ENCODE data around the gene TAS2R3. TPM values are rescaled to one million over a fixed set of nuclear protein-coding genes. Genes with fewer than 3 reads are reported as not detected.

TAS2R3 gene
- total RNA-seq, 4 donors from 2014 or later = 0.62 to 4.2 (median 1.5) TPM; not detected in 1

DNA sequence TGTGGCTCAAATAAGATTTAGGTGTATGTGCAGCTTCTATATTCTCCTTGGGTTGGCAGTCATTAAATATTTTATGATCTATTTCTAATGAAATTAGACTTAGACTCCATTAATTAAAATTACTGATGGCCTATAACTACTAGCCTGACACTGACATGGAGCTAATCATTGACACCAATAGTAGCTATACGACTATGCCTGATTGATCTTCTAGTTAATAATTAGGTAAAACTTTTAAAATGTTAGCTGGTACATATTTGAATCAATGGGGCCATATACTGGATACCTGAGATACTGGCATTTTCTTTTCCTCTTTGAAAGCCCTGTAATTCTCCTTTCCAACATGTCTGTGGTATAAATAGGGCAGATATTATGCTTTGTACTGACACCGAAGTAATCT is 41.4 kb upstream of the TAS2R3 start:
- WGBS, 2 donors (ENCODE audit: low coverage in 1 of 2) = 91 to 100% methylated on average over 1 to 2 of the region's 2 CpGs
- no peak overlapping the region for H3K27ac ChIP-seq
- no peak for TF ChIP-seq POLR2AphosphoS5 (IDR thresholded peaks at IDR 0.05)
- no peaks in the 10 kb centered on the region for H3K4me1 ChIP-seq
- no peak overlapping the region for H3K4me3 ChIP-seq
- H3K27me3 ChIP-seq = no peaks in the 10 kb centered on the region
- H3K9me3 ChIP-seq = no peaks in the 10 kb centered on the region
- no peaks in the 10 kb centered on the region for H3K36me3 ChIP-seq
- ATAC-seq = no peak

DNA sequence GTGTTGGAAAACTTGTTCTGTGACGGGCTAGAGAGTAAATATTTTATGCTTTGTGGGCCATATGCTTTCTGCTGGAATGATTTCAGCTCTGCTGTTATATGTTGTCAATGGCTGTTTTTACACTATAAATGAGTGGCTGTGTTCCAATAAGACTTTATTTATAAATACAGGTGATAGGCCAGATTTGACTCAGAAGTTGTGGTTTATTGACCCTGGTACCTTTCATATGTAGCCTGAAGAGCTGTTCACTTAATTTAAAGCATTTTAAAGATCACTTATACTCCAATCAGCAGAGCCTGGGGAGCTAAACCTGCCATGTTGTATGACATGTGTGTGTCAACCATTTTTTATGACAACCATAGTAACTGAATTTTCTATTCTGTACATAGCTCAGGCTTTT is 34.9 kb upstream of the TAS2R3 start:
- TF ChIP-seq, protein P1, sequence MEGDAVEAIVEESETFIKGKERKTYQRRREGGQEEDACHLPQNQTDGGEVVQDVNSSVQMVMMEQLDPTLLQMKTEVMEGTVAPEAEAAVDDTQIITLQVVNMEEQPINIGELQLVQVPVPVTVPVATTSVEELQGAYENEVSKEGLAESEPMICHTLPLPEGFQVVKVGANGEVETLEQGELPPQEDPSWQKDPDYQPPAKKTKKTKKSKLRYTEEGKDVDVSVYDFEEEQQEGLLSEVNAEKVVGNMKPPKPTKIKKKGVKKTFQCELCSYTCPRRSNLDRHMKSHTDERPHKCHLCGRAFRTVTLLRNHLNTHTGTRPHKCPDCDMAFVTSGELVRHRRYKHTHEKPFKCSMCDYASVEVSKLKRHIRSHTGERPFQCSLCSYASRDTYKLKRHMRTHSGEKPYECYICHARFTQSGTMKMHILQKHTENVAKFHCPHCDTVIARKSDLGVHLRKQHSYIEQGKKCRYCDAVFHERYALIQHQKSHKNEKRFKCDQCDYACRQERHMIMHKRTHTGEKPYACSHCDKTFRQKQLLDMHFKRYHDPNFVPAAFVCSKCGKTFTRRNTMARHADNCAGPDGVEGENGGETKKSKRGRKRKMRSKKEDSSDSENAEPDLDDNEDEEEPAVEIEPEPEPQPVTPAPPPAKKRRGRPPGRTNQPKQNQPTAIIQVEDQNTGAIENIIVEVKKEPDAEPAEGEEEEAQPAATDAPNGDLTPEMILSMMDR (IDR thresholded peaks at IDR 0.05) = no peak
- no peak for TF ChIP-seq EP300 (IDR thresholded peaks at IDR 0.05)
- TF ChIP-seq POLR2A (IDR thresholded peaks at IDR 0.05) = no peak
- TF ChIP-seq POLR2AphosphoS5 (IDR thresholded peaks at IDR 0.05) = no peak
- Histone ChIP-seq H3K27ac (no peak overlapping the region), H3K9me3 (no peaks in the 10 kb centered on the region), H3K4me3 (no peak overlapping the region), H3K27me3 (no peaks in the 10 kb centered on the region), H3K36me3 (no peaks in the 10 kb centered on the region), H3K4me1 (no peaks in the 10 kb centered on the region)
- ATAC-seq = no peak
- WGBS, 2 donors (ENCODE audit: low coverage in 1 of 2) = 100% methylated on average over 1 of the region's 1 CpG

DNA sequence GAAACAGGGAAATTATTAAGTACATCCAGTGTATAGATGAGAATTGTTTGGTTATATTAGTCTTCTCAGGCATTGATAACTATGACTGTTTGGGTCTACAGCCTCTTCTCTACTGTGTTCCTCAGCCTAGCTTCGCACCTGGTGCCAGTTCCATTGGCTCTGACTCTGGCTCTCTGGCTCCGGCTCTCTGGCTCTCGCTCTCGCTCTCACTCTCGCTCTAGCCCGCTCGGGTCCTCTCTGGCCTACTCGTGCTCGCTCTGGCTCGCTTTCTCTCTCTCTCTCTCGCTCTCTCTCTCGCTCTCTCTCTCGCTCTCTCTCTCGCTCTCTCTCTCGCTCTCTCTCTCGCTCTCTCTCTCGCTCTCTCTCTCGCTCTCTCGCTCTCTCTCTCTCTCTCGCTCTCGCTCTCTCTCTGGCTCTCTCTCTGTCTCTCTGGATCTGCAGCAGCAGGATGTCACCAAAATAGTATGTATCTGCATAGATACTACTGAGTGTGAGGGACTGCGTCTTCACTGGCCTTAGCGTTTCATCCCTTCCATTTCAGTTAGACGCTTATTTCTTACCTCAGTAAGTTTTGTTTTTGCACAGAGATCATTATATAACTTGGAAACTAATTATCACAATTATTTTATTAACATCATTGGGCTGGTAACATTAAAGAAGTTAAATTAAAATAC is 32.3 kb upstream of the TAS2R3 start:
- WGBS, 2 donors (ENCODE audit: low coverage in 1 of 2) = 64 to 68% methylated on average over 8 to 17 of the region's 24 CpGs
- no peak overlapping the region for H3K27ac ChIP-seq
- H3K4me3 ChIP-seq = no peak overlapping the region
- no peaks in the 10 kb centered on the region for H3K4me1 ChIP-seq
- TF ChIP-seq POLR2AphosphoS5 (IDR thresholded peaks at IDR 0.05) (no peak), POLR2A (IDR thresholded peaks at IDR 0.05) (no peak), EP300 (IDR thresholded peaks at IDR 0.05) (no peak)
- TF ChIP-seq, protein P1 (IDR thresholded peaks at IDR 0.05) = no peak
- no peaks in the 10 kb centered on the region for H3K27me3 ChIP-seq
- H3K9me3 ChIP-seq = no peaks in the 10 kb centered on the region
- ATAC-seq = no peak
- H3K36me3 ChIP-seq = no peaks in the 10 kb centered on the region

DNA sequence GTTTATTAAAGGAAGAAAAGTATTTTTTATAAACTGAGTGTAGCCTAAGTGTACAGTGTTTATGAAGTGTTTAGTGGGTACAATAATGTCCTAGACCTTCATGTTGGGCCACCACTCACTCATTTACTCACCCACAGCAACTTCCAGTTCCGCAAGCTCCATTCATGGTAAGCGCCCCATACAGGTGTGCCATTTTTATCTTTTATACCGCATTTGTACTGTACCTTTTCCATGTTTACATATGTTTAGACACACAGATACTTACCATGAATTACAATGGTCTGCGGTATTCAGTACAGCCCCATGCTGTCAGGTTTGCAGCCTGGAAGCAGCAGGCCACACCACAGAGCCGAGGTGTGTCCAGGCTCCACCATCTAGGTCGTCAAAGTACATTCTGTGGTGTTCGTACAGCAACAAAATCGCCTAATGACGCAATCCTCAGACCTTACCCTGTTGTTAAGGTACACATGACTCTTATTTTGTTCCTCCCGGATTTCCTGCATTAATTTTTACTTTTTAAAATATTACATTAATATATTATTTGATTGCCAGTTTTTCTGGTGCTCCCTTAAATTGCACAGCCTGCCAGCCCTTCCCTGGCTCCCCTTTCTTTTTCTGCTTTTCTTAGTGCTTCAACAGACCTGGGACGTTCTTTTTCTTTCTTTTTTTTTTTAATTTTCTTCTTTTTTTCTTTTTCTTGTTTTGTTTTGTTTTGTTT is 26.6 kb upstream of the TAS2R3 start:
- WGBS, 2 donors (ENCODE audit: low coverage in 1 of 2) = 73 to 81% methylated on average over 8 to 11 of the region's 11 CpGs

DNA sequence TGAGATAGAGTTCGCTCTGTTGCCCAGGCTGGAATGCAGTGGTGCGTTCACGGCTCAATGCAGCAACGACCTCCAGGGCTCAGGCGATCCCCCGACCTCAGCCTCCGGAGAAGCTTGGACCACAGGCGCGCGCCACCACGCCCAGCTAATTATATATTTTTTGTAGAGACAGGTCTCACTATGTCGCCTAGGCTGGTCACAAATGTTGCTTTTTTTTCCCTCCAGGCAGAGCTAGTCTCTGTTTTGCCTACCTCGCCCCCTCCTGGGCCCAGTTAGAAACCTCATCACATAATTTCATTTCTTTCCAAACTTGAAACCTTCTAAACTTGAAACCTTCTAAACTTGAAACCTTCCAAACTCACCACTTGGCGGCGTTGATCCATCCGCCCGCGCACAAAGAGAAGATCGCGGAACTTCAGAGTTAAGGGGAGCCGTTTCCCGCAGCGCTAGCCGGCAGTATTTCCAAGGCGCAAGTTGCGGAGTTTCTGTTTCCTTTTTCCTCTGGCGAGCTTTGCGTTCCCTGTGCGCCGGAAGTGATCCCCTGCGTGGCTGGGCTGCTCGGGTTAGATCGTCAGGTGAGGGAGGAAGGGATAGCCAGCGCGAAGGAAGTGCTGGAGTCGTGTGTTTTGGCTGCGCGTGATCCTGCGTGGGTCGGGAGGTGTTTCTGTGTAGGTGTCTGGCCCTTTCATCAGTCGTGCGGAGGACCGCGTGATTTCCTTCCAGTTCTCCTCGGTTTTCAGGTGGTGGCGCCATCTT is 25.9 kb upstream of the TAS2R3 start, which contains the start of gene SSBP1:
TSS of gene SSBP1 (plus strand) at position 523 of the 756 bp plus-strand sequence. CDS start 809 bp downstream, outside the sequence.
- Histone ChIP-seq H3K27me3 (no peaks in the 10 kb centered on the region), H3K36me3 (peaks cover 0 to 36% of the 10 kb centered on the region in 2 donors), H3K4me1 (peaks cover 4 to 37% (median 16%) of the 10 kb centered on the region in 3 donors), H3K9me3 (no peaks in the 10 kb centered on the region), H3K27ac (peak within 1 kb of the TSS; percentile 32 to 86 (median 84)), H3K4me3 (peak within 1 kb of the TSS; percentile 74 to 76)
- WGBS, 2 donors (ENCODE audit: low coverage in 1 of 2) = 0 to 1% methylated on average over 6 to 15 of the region's 46 CpGs
- ATAC-seq = peak; percentile 94
- TF ChIP-seq POLR2AphosphoS5 (IDR thresholded peaks at IDR 0.05) (peak; percentile 78), POLR2A (IDR thresholded peaks at IDR 0.05) (peak; percentile 24 to 49), EP300 (IDR thresholded peaks at IDR 0.05) (no peak)
- TF ChIP-seq, protein P1 (IDR thresholded peaks at IDR 0.05) = peak; percentile 42 to 72 (median 62)

More for the DNA sequence above, 26.6 kb upstream of the TAS2R3 start:
- H3K4me1 ChIP-seq = peaks cover 4 to 37% (median 16%) of the 10 kb centered on the region in 3 donors
- no peak for ATAC-seq
- peaks cover 0 to 29% of the 10 kb centered on the region in 2 donors for H3K36me3 ChIP-seq
- peak overlapping the region; percentile 74 to 76 for H3K4me3 ChIP-seq
- TF ChIP-seq EP300 (IDR thresholded peaks at IDR 0.05) (no peak), POLR2AphosphoS5 (IDR thresholded peaks at IDR 0.05) (no peak), POLR2A (IDR thresholded peaks at IDR 0.05) (no peak)
- TF ChIP-seq, protein P1 (IDR thresholded peaks at IDR 0.05) = no peak
- H3K27ac ChIP-seq = peak overlapping the region; percentile 32 to 86 (median 84)
- H3K9me3 ChIP-seq = no peaks in the 10 kb centered on the region
- no peaks in the 10 kb centered on the region for H3K27me3 ChIP-seq
